ENCODE results near the gene ASTN2. TPM values are rescaled to one million over a fixed set of nuclear protein-coding genes. Genes with fewer than 3 reads are reported as not detected.

ASTN2 gene
- total and polyA plus RNA-seq, 9 of the 15 experiments (the other 6 are each of a cell fraction or from before 2014, with no cell fraction given) = 0.56 to 3.5 (median 1.9) TPM

DNA sequence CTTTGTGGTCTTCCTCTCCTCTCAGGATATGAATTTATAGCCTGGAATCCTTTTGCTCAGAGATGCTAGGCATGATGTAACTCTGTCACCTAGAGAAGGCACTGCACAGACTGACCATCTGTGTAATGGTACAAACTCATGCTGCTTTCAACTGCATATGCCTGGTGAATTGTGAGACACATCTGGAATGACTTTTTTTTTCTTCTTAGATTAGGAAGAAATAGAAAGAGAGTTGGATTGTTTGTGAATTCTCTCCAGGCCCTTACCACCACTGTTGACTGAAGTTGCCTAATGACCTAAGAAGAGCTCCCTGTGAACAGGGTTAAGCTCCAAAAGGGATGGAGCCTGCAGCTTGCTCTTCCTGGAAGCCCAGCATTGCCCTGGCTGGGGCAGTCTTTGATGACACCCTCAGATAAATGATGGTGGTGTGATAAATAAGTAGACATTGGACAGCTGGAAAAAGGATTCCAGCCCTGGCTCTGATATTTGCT lies 775.6 kb downstream of the ASTN2 start (continued):
- TF ChIP-seq, protein P1, sequence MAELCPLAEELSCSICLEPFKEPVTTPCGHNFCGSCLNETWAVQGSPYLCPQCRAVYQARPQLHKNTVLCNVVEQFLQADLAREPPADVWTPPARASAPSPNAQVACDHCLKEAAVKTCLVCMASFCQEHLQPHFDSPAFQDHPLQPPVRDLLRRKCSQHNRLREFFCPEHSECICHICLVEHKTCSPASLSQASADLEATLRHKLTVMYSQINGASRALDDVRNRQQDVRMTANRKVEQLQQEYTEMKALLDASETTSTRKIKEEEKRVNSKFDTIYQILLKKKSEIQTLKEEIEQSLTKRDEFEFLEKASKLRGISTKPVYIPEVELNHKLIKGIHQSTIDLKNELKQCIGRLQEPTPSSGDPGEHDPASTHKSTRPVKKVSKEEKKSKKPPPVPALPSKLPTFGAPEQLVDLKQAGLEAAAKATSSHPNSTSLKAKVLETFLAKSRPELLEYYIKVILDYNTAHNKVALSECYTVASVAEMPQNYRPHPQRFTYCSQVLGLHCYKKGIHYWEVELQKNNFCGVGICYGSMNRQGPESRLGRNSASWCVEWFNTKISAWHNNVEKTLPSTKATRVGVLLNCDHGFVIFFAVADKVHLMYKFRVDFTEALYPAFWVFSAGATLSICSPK (IDR thresholded peaks at IDR 0.05; ENCODE audit: borderline replicate concordance) = no peak
- TF ChIP-seq FOSL1 (tag; conservative IDR thresholded peaks at IDR 0.05) (no peak), NCOA6 (IDR thresholded peaks at IDR 0.05) (no peak), NEUROD1 (IDR thresholded peaks at IDR 0.05; ENCODE audit: borderline replicate concordance, low read depth, low read length, partially characterized antibody) (no peak), FOXJ2 (tag; IDR thresholded peaks at IDR 0.05) (no peak), FOS (IDR thresholded peaks at IDR 0.05; ENCODE audit: extremely low read depth, insufficient read length) (no peak)

DNA sequence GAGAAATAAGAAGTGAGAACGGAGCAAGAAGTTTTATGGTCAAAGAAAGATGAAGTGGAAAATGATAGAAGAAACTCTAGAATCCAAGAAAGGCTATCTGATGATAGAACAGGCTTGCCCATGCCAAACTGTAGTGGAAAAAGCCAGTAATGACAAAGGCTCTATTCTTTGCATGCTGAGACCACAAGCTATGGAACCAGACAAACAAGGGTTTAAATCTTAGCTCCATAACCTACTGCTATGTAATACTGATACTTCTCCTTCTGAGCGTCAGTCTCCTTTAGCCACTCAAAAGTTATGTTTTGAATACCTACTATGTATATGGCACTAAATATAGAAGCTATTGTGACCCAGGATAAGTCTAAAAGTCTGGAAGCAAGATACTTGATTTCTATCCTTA lies 778.9 kb downstream of the ASTN2 start:
- Histone ChIP-seq H3K27ac (ENCODE audit: extremely low read depth, low read depth, low read length) (no peak overlapping the region), H3K36me3 (ENCODE audit: control insufficient read depth, insufficient read depth, low read length) (no peaks in the 10 kb centered on the region), H3K27me3 (ENCODE audit: control insufficient read depth in 2 of 2, insufficient read depth in 2 of 2, low read length in 2 of 2) (no peaks in the 10 kb centered on the region), H3K4me3 (no peak overlapping the region), H3K4me2 (ENCODE audit: insufficient read depth, low read length) (no peak overlapping the region), H3K4me1 (replicated peaks in 1 of 2; ENCODE audit: control insufficient read depth in 2 of 2, insufficient read depth in 2 of 2, low read length in 2 of 2) (no peaks in the 10 kb centered on the region), H4K20me1 (replicated peaks; ENCODE audit: control insufficient read depth, insufficient read depth, low read length) (no peaks in the 10 kb centered on the region), H3K9me1 (ENCODE audit: control insufficient read depth, insufficient read depth, low read length) (no peaks in the 10 kb centered on the region), H2AFZ (ENCODE audit: low read depth, low read length) (no peak overlapping the region), H3K9me3 (replicated peaks; ENCODE audit: control insufficient read depth, insufficient read depth, low read depth, low read length) (no peaks in the 10 kb centered on the region), H3K9ac (ENCODE audit: insufficient read depth in 1 of 2, low read depth in 2 of 2, low read length in 2 of 2) (no peak overlapping the region), H3K79me2 (ENCODE audit: control insufficient read depth, insufficient read depth, low read length) (no peaks in the 10 kb centered on the region)
- no peak for FAIRE-seq
- CTCF ChIA-PET (ENCODE audit: low intra/inter-chr PET ratio) = no interaction called here
- no TSS peak for BruUV-seq (replicated peaks)
- no peak for DNase-seq (ENCODE audit: extremely low read depth in 1 of 4, low spot score in 3 of 4)
- TF ChIP-seq, protein P2, sequence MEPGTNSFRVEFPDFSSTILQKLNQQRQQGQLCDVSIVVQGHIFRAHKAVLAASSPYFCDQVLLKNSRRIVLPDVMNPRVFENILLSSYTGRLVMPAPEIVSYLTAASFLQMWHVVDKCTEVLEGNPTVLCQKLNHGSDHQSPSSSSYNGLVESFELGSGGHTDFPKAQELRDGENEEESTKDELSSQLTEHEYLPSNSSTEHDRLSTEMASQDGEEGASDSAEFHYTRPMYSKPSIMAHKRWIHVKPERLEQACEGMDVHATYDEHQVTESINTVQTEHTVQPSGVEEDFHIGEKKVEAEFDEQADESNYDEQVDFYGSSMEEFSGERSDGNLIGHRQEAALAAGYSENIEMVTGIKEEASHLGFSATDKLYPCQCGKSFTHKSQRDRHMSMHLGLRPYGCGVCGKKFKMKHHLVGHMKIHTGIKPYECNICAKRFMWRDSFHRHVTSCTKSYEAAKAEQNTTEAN (CRISPR knock-in tag; IDR thresholded peaks at IDR 0.05) = no peak
- ATAC-seq = no peak
- WGBS (ENCODE audit: insufficient coverage, low coverage, missing lambda C conversion rate) = 2% methylated on average over 2 of the region's 2 CpGs
- POLR2A ChIA-PET = interaction anchor here (0.6 to 1.1 kb wide), 3 partner anchors 11 to 28 kb away, joined by 3 to 4 read pairs (median 3); no protein-coding TSS in a partner anchor
- intact Hi-C loops (cut with micrococcal nuclease) = no loop called here
- in situ Hi-C loops (cut with MboI) = no loop called here

Data from K562 (cell line).